NB4 (cell line): Measurements from ENCODE around the gene MAP3K2.
"Not testable (repeated sequence)": the region's sequence is repeated elsewhere in the genome, so short reads cannot be mapped to it uniquely, and the experiment has no call there.

Experiments used
- DNase-seq: peaks from one replicate; pipeline ENCODE4 v3.0.0; 2010; ENCODE audit warnings: low read depth
- H3K4me3 ChIP-seq: one replicate; pipeline ENCODE4 v1.5.1; 2011; ENCODE audit warnings: mild to moderate bottlenecking, low read depth, low read length, moderate library complexity
- CTCF ChIP-seq: IDR thresholded peaks from one replicate; pipeline ENCODE4 v1.5.1; 2012; ENCODE audit warnings: low read depth, low read length
- MAX ChIP-seq: IDR thresholded peaks from 2 replicates; pipeline ENCODE4 v1.6.1; 2011; ENCODE audit warnings: low read depth, low read length
- MYC ChIP-seq: IDR thresholded peaks from 2 replicates; pipeline ENCODE4 v1.6.1; 2011; ENCODE audit warnings: low read depth, low read length
- POLR2A ChIP-seq: IDR thresholded peaks from 2 replicates; pipeline ENCODE4 v1.6.1; 2011; ENCODE audit warnings: mild to moderate bottlenecking; ENCODE audit not compliant: insufficient read length; ENCODE audit errors: extremely low read depth

MAP3K2 gene

GRCh38 chr2:127413782-127414637, 26.2 kb upstream of the MAP3K2 start:
- DNase-seq, result no peak
- no peak overlapping the region for H3K4me3 ChIP-seq
- TF ChIP-seq MAX, result no peak
- no peak for TF ChIP-seq MYC
- no peak for TF ChIP-seq POLR2A
- TF ChIP-seq CTCF, result no peak

- no peak overlapping the region for H3K4me3 ChIP-seq
- TF ChIP-seq POLR2A (no peak), MAX (no peak), CTCF (no peak), MYC (no peak)
- DNase-seq, result no peak
These were observed 25.4 kb upstream of the MAP3K2 start for GRCh38 chr2:127413200-127413599.

- TF ChIP-seq MYC (no peak; the same call in 1 of the 2 replicates), POLR2A (no peak), MAX (peak; percentile 81)
- H3K4me3 ChIP-seq, result peak overlapping the region; percentile 14
- DNase-seq, result peak; percentile 93
These were observed 24.0 kb upstream of the MAP3K2 start for GRCh38 chr2:127411653-127412369.

- no peak for DNase-seq
- H3K4me3 ChIP-seq, result no peak overlapping the region
- no peak for TF ChIP-seq CTCF
- no peak for TF ChIP-seq POLR2A
- no peak for TF ChIP-seq MYC
- TF ChIP-seq MAX, result no peak
These were observed 23.3 kb upstream of the MAP3K2 start for GRCh38 chr2:127410871-127411652.

GRCh38 chr2:127409716-127410115, 21.9 kb upstream of the MAP3K2 start:
- H3K4me3 ChIP-seq, DNase-seq: not testable (repeated sequence)

- H3K4me3 ChIP-seq, result no peak overlapping the region
- TF ChIP-seq CTCF, result no peak
- TF ChIP-seq POLR2A, result no peak
- no peak for TF ChIP-seq MAX
- no peak for TF ChIP-seq MYC
- DNase-seq, result no peak
These were observed 21.0 kb upstream of the MAP3K2 start for GRCh38 chr2:127408807-127409099.
